Measurements from ENCODE around the gene JARID2.

Gene JARID2

GRCh38 chr6:15391500-15391899, 145.6 kb downstream of the JARID2 start:
- H3K36me3 Mint-ChIP-seq, result no peaks in the 10 kb centered on the region
- H3K4me3 Mint-ChIP-seq, result no peak overlapping the region
- H3K9me3 Mint-ChIP-seq (ENCODE audit: low read depth), result no peaks in the 10 kb centered on the region
- peak overlapping the region; percentile 30 for H3K27ac Mint-ChIP-seq
- H3K27me3 Mint-ChIP-seq, result no peaks in the 10 kb centered on the region
- peaks cover 67% of the 10 kb centered on the region for H3K4me1 Mint-ChIP-seq (ENCODE audit: low read depth)

- Mint-ChIP-seq H3K4me3 (no peak overlapping the region), H3K27me3 (no peaks in the 10 kb centered on the region), H3K9me3 (ENCODE audit: low read depth) (no peaks in the 10 kb centered on the region), H3K27ac (no peak overlapping the region), H3K36me3 (no peaks in the 10 kb centered on the region), H3K4me1 (ENCODE audit: low read depth) (peaks cover 62% of the 10 kb centered on the region)
Observed at GRCh38 chr6:15392182-15392581, 146.3 kb downstream of the JARID2 start.

- H3K27me3 Mint-ChIP-seq, result no peaks in the 10 kb centered on the region
- H3K4me3 Mint-ChIP-seq, result no peak overlapping the region
- H3K36me3 Mint-ChIP-seq, result no peaks in the 10 kb centered on the region
- H3K4me1 Mint-ChIP-seq (ENCODE audit: low read depth), result peaks cover 56% of the 10 kb centered on the region
- no peaks in the 10 kb centered on the region for H3K9me3 Mint-ChIP-seq (ENCODE audit: low read depth)
- no peak overlapping the region for H3K27ac Mint-ChIP-seq
Observed at GRCh38 chr6:15393605-15394004, 147.7 kb downstream of the JARID2 start.

GRCh38 chr6:15395087-15395486, 149.2 kb downstream of the JARID2 start:
- Mint-ChIP-seq H3K36me3 (no peaks in the 10 kb centered on the region), H3K27me3 (no peaks in the 10 kb centered on the region), H3K4me1 (ENCODE audit: low read depth) (peaks cover 56% of the 10 kb centered on the region), H3K27ac (no peak overlapping the region), H3K4me3 (no peak overlapping the region), H3K9me3 (ENCODE audit: low read depth) (no peaks in the 10 kb centered on the region)

GRCh38 chr6:15396808-15397207, 150.9 kb downstream of the JARID2 start:
- Mint-ChIP-seq H3K4me1 (ENCODE audit: low read depth) (peaks cover 60% of the 10 kb centered on the region), H3K36me3 (no peaks in the 10 kb centered on the region), H3K9me3 (ENCODE audit: low read depth) (no peaks in the 10 kb centered on the region), H3K27me3 (no peaks in the 10 kb centered on the region), H3K4me3 (no peak overlapping the region), H3K27ac (no peak overlapping the region)

- Mint-ChIP-seq H3K27ac (peak overlapping the region; percentile 74), H3K36me3 (no peaks in the 10 kb centered on the region), H3K4me3 (peak overlapping the region; percentile 56), H3K4me1 (ENCODE audit: low read depth) (peaks cover 70% of the 10 kb centered on the region), H3K27me3 (no peaks in the 10 kb centered on the region), H3K9me3 (ENCODE audit: low read depth) (no peaks in the 10 kb centered on the region)
Observed at GRCh38 chr6:15398633-15399275, 152.9 kb downstream of the JARID2 start.

- Mint-ChIP-seq H3K27ac (peak overlapping the region; percentile 76), H3K36me3 (no peaks in the 10 kb centered on the region), H3K4me1 (ENCODE audit: low read depth) (peaks cover 75% of the 10 kb centered on the region), H3K27me3 (no peaks in the 10 kb centered on the region), H3K9me3 (ENCODE audit: low read depth) (no peaks in the 10 kb centered on the region), H3K4me3 (peak overlapping the region; percentile 82)
Observed at GRCh38 chr6:15399641-15400470, 154.0 kb downstream of the JARID2 start.

GRCh38 chr6:15400572-15401004, 154.7 kb downstream of the JARID2 start:
- H3K4me1 Mint-ChIP-seq (ENCODE audit: low read depth), result peaks cover 77% of the 10 kb centered on the region
- no peaks in the 10 kb centered on the region for H3K36me3 Mint-ChIP-seq
- H3K4me3 Mint-ChIP-seq, result peak overlapping the region; percentile 82
- no peaks in the 10 kb centered on the region for H3K27me3 Mint-ChIP-seq
- H3K27ac Mint-ChIP-seq, result peak overlapping the region; percentile 50
- H3K9me3 Mint-ChIP-seq (ENCODE audit: low read depth), result no peaks in the 10 kb centered on the region

- H3K4me3 Mint-ChIP-seq, result peak overlapping the region; percentile 82
- H3K27ac Mint-ChIP-seq, result peak overlapping the region; percentile 18
- no peaks in the 10 kb centered on the region for H3K9me3 Mint-ChIP-seq (ENCODE audit: low read depth)
- no peaks in the 10 kb centered on the region for H3K36me3 Mint-ChIP-seq
- H3K4me1 Mint-ChIP-seq (ENCODE audit: low read depth), result peaks cover 77% of the 10 kb centered on the region
- no peaks in the 10 kb centered on the region for H3K27me3 Mint-ChIP-seq
Observed at GRCh38 chr6:15401120-15401519, 155.3 kb downstream of the JARID2 start.

- peaks cover 84% of the 10 kb centered on the region for H3K4me1 Mint-ChIP-seq (ENCODE audit: low read depth)
- no peaks in the 10 kb centered on the region for H3K36me3 Mint-ChIP-seq
- H3K9me3 Mint-ChIP-seq (ENCODE audit: low read depth), result no peaks in the 10 kb centered on the region
- H3K4me3 Mint-ChIP-seq, result no peak overlapping the region
- no peaks in the 10 kb centered on the region for H3K27me3 Mint-ChIP-seq
- peak overlapping the region; percentile 18 for H3K27ac Mint-ChIP-seq
Observed at GRCh38 chr6:15401769-15402250, 155.9 kb downstream of the JARID2 start.

- peaks cover 88% of the 10 kb centered on the region for H3K4me1 Mint-ChIP-seq (ENCODE audit: low read depth)
- H3K4me3 Mint-ChIP-seq, result peak overlapping the region; percentile 2
- no peaks in the 10 kb centered on the region for H3K36me3 Mint-ChIP-seq
- peak overlapping the region; percentile 76 for H3K27ac Mint-ChIP-seq
- H3K27me3 Mint-ChIP-seq, result no peaks in the 10 kb centered on the region
- no peaks in the 10 kb centered on the region for H3K9me3 Mint-ChIP-seq (ENCODE audit: low read depth)
Observed at GRCh38 chr6:15402406-15403045, 156.7 kb downstream of the JARID2 start.

GRCh38 chr6:15403094-15403755, 157.4 kb downstream of the JARID2 start:
- Mint-ChIP-seq H3K27ac (peak overlapping the region; percentile 76), H3K27me3 (no peaks in the 10 kb centered on the region), H3K9me3 (ENCODE audit: low read depth) (no peaks in the 10 kb centered on the region), H3K36me3 (no peaks in the 10 kb centered on the region), H3K4me3 (peak overlapping the region; percentile 64), H3K4me1 (ENCODE audit: low read depth) (peaks cover 90% of the 10 kb centered on the region)

- Mint-ChIP-seq H3K27me3 (no peaks in the 10 kb centered on the region), H3K4me3 (no peak overlapping the region), H3K4me1 (ENCODE audit: low read depth) (peaks cover 89% of the 10 kb centered on the region), H3K36me3 (no peaks in the 10 kb centered on the region), H3K9me3 (ENCODE audit: low read depth) (no peaks in the 10 kb centered on the region), H3K27ac (peak overlapping the region; percentile 50)
Observed at GRCh38 chr6:15404685-15404980, 158.8 kb downstream of the JARID2 start.

- Mint-ChIP-seq H3K27me3 (no peaks in the 10 kb centered on the region), H3K36me3 (no peaks in the 10 kb centered on the region), H3K4me1 (ENCODE audit: low read depth) (peaks cover 89% of the 10 kb centered on the region), H3K27ac (no peak overlapping the region), H3K9me3 (ENCODE audit: low read depth) (no peaks in the 10 kb centered on the region), H3K4me3 (no peak overlapping the region)
Observed at GRCh38 chr6:15405129-15406068, 159.5 kb downstream of the JARID2 start.

Measured in activated naive CD8-positive, alpha-beta T cell (primary cell).